CD14-positive monocyte (primary cell): ENCODE data around the gene CNTN3. TPM values are rescaled to one million over a fixed set of nuclear protein-coding genes. Genes with fewer than 3 reads are reported as not detected.

Source experiments
- DNase-seq, 3 donors: peaks; one replicate each; pipeline ENCODE4 v3.0.0-alpha.2; 2011 to 2022
- H2AFZ ChIP-seq: 2 replicates; pipeline ENCODE4 v1.6.0; 2012; ENCODE audit warnings: mild to moderate bottlenecking, low read depth, low read length, inconsistent platforms; ENCODE audit not compliant: insufficient read depth, poor library complexity, severe bottlenecking
- H3K27ac ChIP-seq, 2 donors: 1 replicate in 1 of 2; 2 replicates in 1 of 2; pipeline ENCODE4 v1.5.1; 2012 to 2013; ENCODE audit warnings: low read length in 2 of 2, control low read depth in 1 of 2, inconsistent platforms in 1 of 2, low read depth in 1 of 2, mild to moderate bottlenecking in 1 of 2
- H3K27me3 ChIP-seq, 2 donors: one replicate each; pipeline versions ENCODE4 v1.6.0 to v1.6.1; 2011 to 2013; ENCODE audit warnings: low read length in 2 of 2; ENCODE audit not compliant: control insufficient read depth in 2 of 2, insufficient read depth in 2 of 2
- H3K36me3 ChIP-seq, 2 donors: replicated peaks in 1 of 2; 1 replicate in 1 of 2; 2 replicates in 1 of 2; pipeline versions ENCODE4 v1.5.1 to v1.6.1; 2012 to 2013; ENCODE audit warnings: low read length in 2 of 2, control low read depth in 1 of 2, inconsistent platforms in 1 of 2, mild to moderate bottlenecking in 1 of 2; ENCODE audit not compliant: insufficient read depth in 2 of 2, control insufficient read depth in 1 of 2
- H3K4me1 ChIP-seq, 2 donors: 1 replicate in 1 of 2; 2 replicates in 1 of 2; pipeline versions ENCODE4 v1.5.1 to v1.6.1; 2012 to 2013; ENCODE audit warnings: low read length in 2 of 2, control low read depth in 1 of 2, inconsistent platforms in 1 of 2, mild to moderate bottlenecking in 1 of 2, moderate library complexity in 1 of 2; ENCODE audit not compliant: insufficient read depth in 2 of 2, control insufficient read depth in 1 of 2
- H3K4me2 ChIP-seq: replicated peaks from 2 replicates; pipeline ENCODE3; 2012; ENCODE audit warnings: low read length, moderate library complexity, mild to moderate bottlenecking; ENCODE audit not compliant: poor library complexity, severe bottlenecking; ENCODE audit errors: extremely low read depth
- H3K4me3 ChIP-seq, 3 experiments: fragments of 200-600 bp in 1 of 3; sonication (generic) in 1 of 3; replicated peaks in 1 of 3; 1 replicate in 2 of 3; 2 replicates in 1 of 3; pipeline ENCODE4 v1.5.1; 2011 to 2013; ENCODE audit warnings: low read length in 3 of 3, mild to moderate bottlenecking in 3 of 3, control low read depth in 2 of 3, low read depth in 2 of 3, inconsistent platforms in 1 of 3, moderate library complexity in 1 of 3
- H3K79me2 ChIP-seq: 2 replicates; pipeline ENCODE4 v1.6.0; 2012; ENCODE audit warnings: mild to moderate bottlenecking, control low read depth, inconsistent platforms, low read length, moderate library complexity; ENCODE audit not compliant: insufficient read depth
- H3K9ac ChIP-seq: 2 replicates; pipeline ENCODE4 v1.6.0; 2017; ENCODE audit warnings: low read length, mild to moderate bottlenecking; ENCODE audit not compliant: insufficient read depth, poor library complexity, severe bottlenecking
- H3K9me3 ChIP-seq, 2 donors: replicated peaks in 1 of 2; 1 replicate in 1 of 2; 2 replicates in 1 of 2; pipeline versions ENCODE4 v1.5.1 to v1.6.1; 2012 to 2013; ENCODE audit warnings: low read length in 2 of 2, control low read depth in 1 of 2; ENCODE audit not compliant: control insufficient read depth in 1 of 2, insufficient read depth in 1 of 2
- H4K20me1 ChIP-seq: 2 replicates; pipeline ENCODE4 v1.6.0; 2012; ENCODE audit warnings: mild to moderate bottlenecking, low read length, control low read depth, moderate library complexity; ENCODE audit not compliant: insufficient read depth
- H3K27ac Mint-ChIP-seq, 7 donors: one replicate each; pipeline ENCODE4 v1.8.0; 2020; ENCODE audit warnings: mild to moderate bottlenecking in 7 of 7, mixed read lengths in 7 of 7, moderate library complexity in 6 of 7, inconsistent platforms in 2 of 7
- H3K27me3 Mint-ChIP-seq, 3 donors: one replicate each; pipeline ENCODE4 v1.8.0; 2021 to 2022; ENCODE audit warnings: low read depth in 3 of 3, mild to moderate bottlenecking in 3 of 3, mixed read lengths in 3 of 3, moderate library complexity in 3 of 3, inconsistent platforms in 1 of 3
- H3K36me3 Mint-ChIP-seq, 2 donors: one replicate each; pipeline ENCODE4 v1.8.0; 2020; ENCODE audit warnings: mixed read lengths in 2 of 2, inconsistent platforms in 1 of 2, mild to moderate bottlenecking in 1 of 2
- H3K4me1 Mint-ChIP-seq: one replicate; pipeline ENCODE4 v1.8.0; 2020; ENCODE audit warnings: mild to moderate bottlenecking, mixed read lengths
- H3K4me3 Mint-ChIP-seq, 2 donors: one replicate each; pipeline ENCODE4 v1.8.0; 2020; ENCODE audit warnings: mild to moderate bottlenecking in 2 of 2, mixed read lengths in 2 of 2, moderate library complexity in 1 of 2
- H3K9me3 Mint-ChIP-seq, 7 donors: one replicate each; pipeline ENCODE4 v1.8.0; 2020 to 2022; ENCODE audit warnings: mixed read lengths in 7 of 7, mild to moderate bottlenecking in 6 of 7, moderate library complexity in 6 of 7, inconsistent platforms in 2 of 7
- CTCF ChIP-seq: fragments of 200-600 bp; IDR thresholded peaks from one replicate; pipeline ENCODE4 v1.8.0; 2022; ENCODE audit warnings: antibody characterized with exemption, mild to moderate bottlenecking
- WGBS: methylation state at CpG from one replicate; pipeline ENCODE4 v1.1.5; 2013; ENCODE audit warnings: missing lambda C conversion rate; ENCODE audit not compliant: insufficient coverage; 5-methylcytosine and 5-hydroxymethylcytosine counted together
- intact Hi-C, 2 donors: fragments of 100-400 bp; cut with micrococcal nuclease; formaldehyde crosslinking; loops; one replicate each; pipeline versions ENCODE4 v1.15.0 to v1.15.1; 2023
- polyA plus RNA-seq, 3 donors: library from polyadenylated mRNA; depleted of rRNA in 1 of 3; unstranded in 2 of 3; stranded (reverse) in 1 of 3; fragments of 300-500 nt in 2 of 3; fragments of >200 nt in 1 of 3; fragmentation: Illumina TruSeq in 2 of 3; gene quantifications; 1 replicate in 2 of 3; 2 replicates in 1 of 3; pipeline ENCODE4 v1.2.3, GENCODE V29; 2012 to 2021

CNTN3 gene
- polyA plus RNA-seq, 3 donors: not detected

DNA sequence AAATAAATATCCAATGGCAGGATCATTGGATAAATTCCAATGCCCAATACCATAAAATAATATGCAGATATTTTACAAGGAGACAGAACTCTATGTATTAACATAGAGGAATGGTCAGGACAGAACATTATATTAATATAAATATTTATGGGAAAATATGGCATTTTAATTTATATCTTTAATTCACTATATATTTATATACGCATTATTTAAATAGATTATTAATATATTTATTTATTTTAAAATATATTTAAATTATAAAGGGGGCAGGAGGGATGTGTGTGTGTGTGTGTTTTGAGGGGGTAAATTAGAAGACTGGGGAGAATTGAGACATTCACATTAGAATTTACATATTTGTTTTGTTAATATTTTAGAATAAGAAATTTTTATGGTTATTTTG is 31.6 kb upstream of the CNTN3 start:
- Mint-ChIP-seq H3K4me3 (no peak overlapping the region), H3K9me3 (peaks cover 0 to 6% (median 0%) of the 10 kb centered on the region in 7 donors), H3K27ac (no peak overlapping the region), H3K36me3 (no peaks in the 10 kb centered on the region), H3K4me1 (no peaks in the 10 kb centered on the region), H3K27me3 (peaks cover 0 to 2% (median 0%) of the 10 kb centered on the region in 3 donors)
- H3K27ac ChIP-seq: no peak overlapping the region
- H2AFZ ChIP-seq: no peak overlapping the region
- no peaks in the 10 kb centered on the region for H3K27me3 ChIP-seq
- no peak overlapping the region for H3K4me2 ChIP-seq
- H3K9me3 ChIP-seq: no peaks in the 10 kb centered on the region
- no peak overlapping the region for H3K9ac ChIP-seq
- TF ChIP-seq CTCF: no peak
- no CpG with 5 or more reads among the region's 1 CpG for WGBS
- intact Hi-C loops: no loop called here
- no peaks in the 10 kb centered on the region for H3K79me2 ChIP-seq
- DNase-seq: no peak
- no peak overlapping the region for H3K4me3 ChIP-seq
- H3K36me3 ChIP-seq: no peaks in the 10 kb centered on the region
- no peaks in the 10 kb centered on the region for H4K20me1 ChIP-seq
- no peaks in the 10 kb centered on the region for H3K4me1 ChIP-seq

DNA sequence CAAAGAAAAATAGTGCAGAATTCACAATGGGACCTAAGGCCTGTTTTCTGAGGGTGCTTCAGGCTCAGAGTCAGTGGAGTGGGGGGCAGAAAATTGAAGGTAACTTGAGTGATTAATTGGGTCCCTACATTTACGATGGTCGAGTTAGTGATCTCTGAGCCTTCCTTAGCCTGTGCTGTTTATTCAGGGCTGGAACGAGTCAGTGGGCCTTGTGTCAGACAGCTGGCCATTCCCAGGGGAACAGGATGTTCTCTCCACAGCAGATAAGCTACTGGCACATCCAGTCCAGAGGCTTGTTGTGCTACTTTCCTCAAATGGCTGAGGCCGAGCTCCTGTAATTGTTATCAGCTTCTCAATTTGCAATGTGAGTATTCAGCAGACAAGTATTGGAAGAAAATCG is 29.2 kb upstream of the CNTN3 start:
- H3K4me1 Mint-ChIP-seq: no peaks in the 10 kb centered on the region
- Histone ChIP-seq H3K79me2 (no peaks in the 10 kb centered on the region), H4K20me1 (no peaks in the 10 kb centered on the region), H3K36me3 (no peaks in the 10 kb centered on the region), H3K9ac (no peak overlapping the region), H2AFZ (no peak overlapping the region), H3K27me3 (no peaks in the 10 kb centered on the region), H3K4me1 (no peaks in the 10 kb centered on the region), H3K27ac (no peak overlapping the region), H3K4me2 (no peak overlapping the region), H3K4me3 (no peak overlapping the region), H3K9me3 (no peaks in the 10 kb centered on the region)
- intact Hi-C loops: no loop called here
- no peak overlapping the region for H3K4me3 Mint-ChIP-seq
- TF ChIP-seq CTCF: no peak
- 84% methylated on average over 4 of the region's 5 CpGs for WGBS
- peaks cover 0 to 2% (median 0%) of the 10 kb centered on the region in 3 donors for H3K27me3 Mint-ChIP-seq
- H3K9me3 Mint-ChIP-seq: peaks cover 0 to 3% (median 0%) of the 10 kb centered on the region in 7 donors
- no peak for DNase-seq
- no peaks in the 10 kb centered on the region for H3K36me3 Mint-ChIP-seq
- H3K27ac Mint-ChIP-seq: no peak overlapping the region
